GM12865 (cell line): Measurements from ENCODE around the gene RNF215.
"Not testable (repeated sequence)": the region's sequence is repeated elsewhere in the genome, so short reads cannot be mapped to it uniquely, and the experiment has no call there.

Experiments
- DNase-seq: peaks from one replicate; pipeline ENCODE4 v3.0.0; 2010; ENCODE audit warnings: low read depth
- H3K4me3 ChIP-seq: 2 replicates; pipeline ENCODE4 v1.5.1; 2011; ENCODE audit warnings: mild to moderate bottlenecking, low read depth, low read length, control low read depth
- TF ChIP-seq, protein P1 (sequence below): IDR thresholded peaks from 2 replicates; pipeline ENCODE4 v1.5.1; 2011; ENCODE audit warnings: low read length, control low read depth, low read depth, inconsistent platforms; ENCODE audit not compliant: insufficient read depth; ENCODE audit errors: missing control alignments

RNF215 gene

DNA sequence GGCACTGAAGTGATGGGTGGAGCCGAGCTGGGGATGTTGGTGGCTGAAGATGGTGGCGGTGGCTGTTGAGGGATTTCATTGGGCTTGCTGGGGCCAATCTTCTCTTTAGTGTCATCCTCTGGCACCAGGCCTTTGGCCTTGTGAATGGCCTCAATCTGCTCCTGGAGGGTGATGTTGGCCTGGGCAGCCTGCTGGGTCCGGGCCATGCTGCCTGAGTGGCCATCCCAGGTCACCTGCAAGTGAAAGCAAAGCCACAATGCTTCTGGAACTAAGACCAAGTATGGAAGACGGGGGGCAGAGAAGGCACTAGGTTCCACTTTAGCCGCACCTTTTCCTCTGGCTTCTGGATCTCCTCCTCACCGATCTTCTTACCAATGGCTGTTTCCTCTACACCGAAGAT is 48.4 kb downstream of the RNF215 start:
- TF ChIP-seq, protein P1, sequence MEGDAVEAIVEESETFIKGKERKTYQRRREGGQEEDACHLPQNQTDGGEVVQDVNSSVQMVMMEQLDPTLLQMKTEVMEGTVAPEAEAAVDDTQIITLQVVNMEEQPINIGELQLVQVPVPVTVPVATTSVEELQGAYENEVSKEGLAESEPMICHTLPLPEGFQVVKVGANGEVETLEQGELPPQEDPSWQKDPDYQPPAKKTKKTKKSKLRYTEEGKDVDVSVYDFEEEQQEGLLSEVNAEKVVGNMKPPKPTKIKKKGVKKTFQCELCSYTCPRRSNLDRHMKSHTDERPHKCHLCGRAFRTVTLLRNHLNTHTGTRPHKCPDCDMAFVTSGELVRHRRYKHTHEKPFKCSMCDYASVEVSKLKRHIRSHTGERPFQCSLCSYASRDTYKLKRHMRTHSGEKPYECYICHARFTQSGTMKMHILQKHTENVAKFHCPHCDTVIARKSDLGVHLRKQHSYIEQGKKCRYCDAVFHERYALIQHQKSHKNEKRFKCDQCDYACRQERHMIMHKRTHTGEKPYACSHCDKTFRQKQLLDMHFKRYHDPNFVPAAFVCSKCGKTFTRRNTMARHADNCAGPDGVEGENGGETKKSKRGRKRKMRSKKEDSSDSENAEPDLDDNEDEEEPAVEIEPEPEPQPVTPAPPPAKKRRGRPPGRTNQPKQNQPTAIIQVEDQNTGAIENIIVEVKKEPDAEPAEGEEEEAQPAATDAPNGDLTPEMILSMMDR, result no peak
- no peak overlapping the region for H3K4me3 ChIP-seq
- DNase-seq, result no peak

GRCh38 chr22:30338341-30338740 is 48.9 kb downstream of the RNF215 start:
- not testable (repeated sequence) for H3K4me3 ChIP-seq, DNase-seq

- TF ChIP-seq, protein P1, result no peak
- no peak for DNase-seq
- no peak overlapping the region for H3K4me3 ChIP-seq
Observed at GRCh38 chr22:30337461-30337778, 49.8 kb downstream of the RNF215 start.

DNA sequence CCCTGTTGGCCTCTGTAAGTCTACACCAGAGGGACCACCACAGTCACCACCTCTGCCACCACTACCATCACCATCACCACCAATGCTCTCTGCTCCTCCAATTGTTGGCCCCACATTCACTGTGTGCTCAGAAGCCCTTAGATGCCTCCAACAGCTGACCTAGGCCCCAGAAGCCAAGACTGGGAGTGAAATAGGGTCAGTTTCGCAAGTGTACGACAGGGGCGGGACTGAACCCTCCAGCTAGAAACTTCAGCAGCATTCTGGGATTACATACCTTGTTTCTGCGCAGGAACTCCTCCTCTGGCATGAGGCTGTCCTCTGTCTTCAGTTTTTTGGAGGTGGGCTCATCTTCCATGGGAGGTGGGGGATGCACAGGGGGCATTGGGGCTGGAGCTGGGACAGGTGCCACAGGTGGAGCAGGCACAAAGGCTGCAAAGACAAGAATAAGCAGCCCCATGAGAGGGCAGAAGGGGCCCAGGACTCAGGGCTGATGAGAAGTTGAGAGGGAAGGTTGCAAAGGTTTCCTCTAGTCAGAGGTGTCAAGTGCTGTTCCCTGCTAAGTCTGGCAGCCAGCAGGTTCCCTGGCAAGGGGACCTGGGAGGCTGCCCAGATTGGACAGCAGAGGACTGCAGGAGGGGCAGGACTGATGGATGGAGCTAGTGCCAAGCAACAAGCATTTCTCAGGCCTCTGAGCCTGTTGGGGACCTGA is 50.3 kb downstream of the RNF215 start:
- TF ChIP-seq, protein P1, result no peak
- no peak for DNase-seq
- H3K4me3 ChIP-seq, result no peak overlapping the region

GRCh38 chr22:30335236-30335635 is 52.0 kb downstream of the RNF215 start:
- DNase-seq, result no peak
- TF ChIP-seq, protein P1, result no peak
- H3K4me3 ChIP-seq, result no peak overlapping the region

- no peak overlapping the region for H3K4me3 ChIP-seq
- DNase-seq, result no peak
- TF ChIP-seq, protein P1, result no peak
Observed at GRCh38 chr22:30334646-30335045, 52.6 kb downstream of the RNF215 start.

- TF ChIP-seq, protein P1, result no peak
- no peak for DNase-seq
Observed at GRCh38 chr22:30333707-30334087, 53.5 kb downstream of the RNF215 start.

More at GRCh38 chr22:30333707-30334087, 53.5 kb downstream of the RNF215 start:
- no peak overlapping the region for H3K4me3 ChIP-seq
